Measurements from ENCODE around the gene MACROH2A1.

Gene MACROH2A1

GRCh38 chr5:135382981-135383380 lies 16.1 kb downstream of the MACROH2A1 start:
- peaks cover 74% of the 10 kb centered on the region for H3K79me2 ChIP-seq (ENCODE audit: insufficient read depth, low read length)

GRCh38 chr5:135382106-135382790 lies 16.8 kb downstream of the MACROH2A1 start:
- Histone ChIP-seq H4K20me1 (ENCODE audit: low read depth, low read length) (peaks cover 11% of the 10 kb centered on the region; the same call in 1 of the 2 replicates), H3K27me3 (ENCODE audit: low read length) (no peaks in the 10 kb centered on the region), H3K4me2 (ENCODE audit: low read depth, low read length, poor library complexity, severe bottlenecking) (no peak overlapping the region), H3K9me3 (ENCODE audit: insufficient read depth, low read length) (no peaks in the 10 kb centered on the region), H2AFZ (ENCODE audit: low read depth, low read length, severe bottlenecking) (no peak overlapping the region), H3K9ac (ENCODE audit: low read length) (no peak overlapping the region), H3K27ac (ENCODE audit: low read depth, low read length) (no peak overlapping the region), H3K9me2 (replicated peaks; ENCODE audit: insufficient read depth, low read length) (no peaks in the 10 kb centered on the region), H3K4me3 (ENCODE audit: insufficient read depth, low read length, poor library complexity, severe bottlenecking) (no peak overlapping the region), H3K79me2 (ENCODE audit: insufficient read depth, low read length) (peaks cover 67% of the 10 kb centered on the region), H3K36me3 (ENCODE audit: low read length) (peaks cover 21% of the 10 kb centered on the region; the same call in 1 of the 2 replicates), H3F3A (ENCODE audit: insufficient read depth) (no peaks in the 10 kb centered on the region)
- TF ChIP-seq EZH2phosphoT487 (conservative IDR thresholded peaks at IDR 0.05; ENCODE audit: low read length) = no peak
- no peak for TF ChIP-seq CTCF (IDR thresholded peaks at IDR 0.05; ENCODE audit: insufficient read depth, low read length, poor library complexity, severe bottlenecking)

More at GRCh38 chr5:135382981-135383380, 16.1 kb downstream of the MACROH2A1 start:
- TF ChIP-seq CTCF (IDR thresholded peaks at IDR 0.05; ENCODE audit: insufficient read depth, low read length, poor library complexity, severe bottlenecking) = no peak
- TF ChIP-seq EZH2phosphoT487 (conservative IDR thresholded peaks at IDR 0.05; ENCODE audit: low read length) = no peak
- Histone ChIP-seq H3K4me2 (ENCODE audit: low read depth, low read length, poor library complexity, severe bottlenecking) (no peak overlapping the region), H2AFZ (ENCODE audit: low read depth, low read length, severe bottlenecking) (no peak overlapping the region), H4K20me1 (ENCODE audit: low read depth, low read length) (peaks cover 11% of the 10 kb centered on the region; the same call in 1 of the 2 replicates), H3F3A (ENCODE audit: insufficient read depth) (no peaks in the 10 kb centered on the region), H3K27ac (ENCODE audit: low read depth, low read length) (no peak overlapping the region), H3K9me2 (replicated peaks; ENCODE audit: insufficient read depth, low read length) (no peaks in the 10 kb centered on the region), H3K36me3 (ENCODE audit: low read length) (peaks cover 21% of the 10 kb centered on the region; the same call in 1 of the 2 replicates), H3K9me3 (ENCODE audit: insufficient read depth, low read length) (no peaks in the 10 kb centered on the region), H3K27me3 (ENCODE audit: low read length) (no peaks in the 10 kb centered on the region), H3K9ac (ENCODE audit: low read length) (no peak overlapping the region), H3K4me3 (ENCODE audit: insufficient read depth, low read length, poor library complexity, severe bottlenecking) (no peak overlapping the region)

GRCh38 chr5:135379046-135379654 lies 19.9 kb downstream of the MACROH2A1 start:
- Histone ChIP-seq H3K9me3 (ENCODE audit: insufficient read depth, low read length) (no peaks in the 10 kb centered on the region), H3K9ac (ENCODE audit: low read length) (no peak overlapping the region), H3K36me3 (ENCODE audit: low read length) (peaks cover 18% of the 10 kb centered on the region; the same call in 1 of the 2 replicates), H3F3A (ENCODE audit: insufficient read depth) (no peaks in the 10 kb centered on the region), H4K20me1 (ENCODE audit: low read depth, low read length) (peaks cover 3% of the 10 kb centered on the region; the same call in 1 of the 2 replicates), H3K27me3 (ENCODE audit: low read length) (no peaks in the 10 kb centered on the region), H2AFZ (ENCODE audit: low read depth, low read length, severe bottlenecking) (no peak overlapping the region), H3K27ac (ENCODE audit: low read depth, low read length) (no peak overlapping the region), H3K9me2 (replicated peaks; ENCODE audit: insufficient read depth, low read length) (no peaks in the 10 kb centered on the region), H3K79me2 (ENCODE audit: insufficient read depth, low read length) (peaks cover 56% of the 10 kb centered on the region), H3K4me2 (ENCODE audit: low read depth, low read length, poor library complexity, severe bottlenecking) (no peak overlapping the region), H3K4me3 (ENCODE audit: insufficient read depth, low read length, poor library complexity, severe bottlenecking) (no peak overlapping the region)
- no peak for TF ChIP-seq EZH2phosphoT487 (conservative IDR thresholded peaks at IDR 0.05; ENCODE audit: low read length)
- TF ChIP-seq CTCF (IDR thresholded peaks at IDR 0.05; ENCODE audit: insufficient read depth, low read length, poor library complexity, severe bottlenecking) = no peak
